ENCODE data around the gene MYO1G.

- TF ChIP-seq CTCF (IDR thresholded peaks at IDR 0.05) (no peak), POLR2A (IDR thresholded peaks at IDR 0.05) (no peak)
Measured at GRCh38 chr7:44953156-44953555, 25.7 kb downstream of the MYO1G start.

Measured in Peyer's patch (tissue), 4 donors.